Measurements from ENCODE around the gene B3GNT9.

DNA sequence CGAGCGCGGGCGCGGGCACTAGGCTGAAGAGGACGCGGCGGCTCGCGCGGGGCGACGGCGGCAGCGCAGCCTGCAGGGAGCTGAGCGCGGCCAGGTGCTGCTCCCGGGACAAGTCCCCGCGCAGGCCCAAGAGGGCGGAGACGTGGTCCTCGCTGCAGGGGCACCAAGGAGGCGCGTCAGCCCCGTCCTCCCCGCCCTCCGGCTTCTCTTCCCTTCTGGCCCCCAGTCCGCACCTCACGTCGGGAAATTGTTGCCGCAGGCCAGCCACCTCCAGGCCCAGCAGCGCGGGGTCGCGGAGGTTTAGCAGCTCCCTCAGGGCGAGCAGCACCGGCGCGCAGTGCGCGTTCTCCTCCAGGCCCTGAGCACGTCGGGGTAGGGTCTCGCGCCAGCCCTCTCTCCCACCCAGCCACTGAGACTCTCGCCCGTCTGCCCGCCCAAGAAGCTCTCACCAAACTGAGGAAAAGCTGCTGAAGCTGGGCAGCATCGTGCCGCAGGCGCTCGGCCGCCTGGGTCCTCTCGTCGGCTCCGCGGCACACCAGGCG, 33.7 kb upstream of the B3GNT9 start:
- TF ChIP-seq CTCF (IDR thresholded peaks at IDR 0.05) (no peak), POLR2AphosphoS5 (IDR thresholded peaks at IDR 0.05; ENCODE audit: low read depth, low read length) (no peak), SIN3A (IDR thresholded peaks at IDR 0.05; ENCODE audit: borderline replicate concordance, insufficient read depth, low read depth, low read length) (no peak), TCF7L2 (IDR thresholded peaks at IDR 0.05; ENCODE audit: low read depth, low read length) (no peak)

Data from Panc1 (cell line).